Measurements from ENCODE around the gene HPCAL1. TPM values are rescaled to one million over a fixed set of nuclear protein-coding genes. Genes with fewer than 3 reads are reported as not detected.

Gene HPCAL1
- total RNA-seq, 1 donor from 2014 or later = 9.0 TPM

DNA sequence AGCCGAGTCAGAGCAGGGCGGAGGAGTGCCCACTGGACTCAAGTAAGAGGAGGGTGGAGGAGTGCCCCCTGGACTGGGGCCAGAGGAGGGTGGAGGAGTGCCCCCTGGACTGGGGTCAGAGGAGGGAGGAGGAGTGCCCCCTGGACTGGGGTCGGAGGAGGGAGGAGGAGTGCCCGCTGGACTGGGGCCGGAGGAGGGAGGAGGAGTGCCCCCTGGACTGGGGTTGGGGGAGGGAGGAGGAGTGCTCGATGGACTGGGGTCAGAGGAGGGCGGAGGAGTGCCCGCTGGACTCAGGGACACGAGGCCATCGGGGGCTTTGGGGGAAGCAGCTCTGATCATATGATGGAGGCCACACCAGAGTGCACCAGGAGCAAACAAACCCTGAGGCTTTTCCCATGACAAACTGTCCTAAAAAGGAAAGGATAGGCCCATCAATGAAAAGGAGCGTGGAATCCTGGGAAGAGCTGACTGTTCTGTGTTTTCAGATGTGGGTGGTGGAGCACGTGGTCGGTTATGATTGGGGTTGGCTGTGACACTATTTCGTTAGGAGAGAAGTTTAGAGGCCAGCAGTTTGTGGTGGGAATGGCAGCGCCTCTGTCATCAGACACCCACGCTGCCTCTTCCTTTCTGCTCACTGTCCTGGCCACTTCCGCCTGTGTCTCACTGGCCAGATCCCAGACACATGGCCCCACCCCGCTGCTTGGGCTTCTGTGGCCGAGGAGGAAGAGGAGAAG is 24.5 kb upstream of the HPCAL1 start:
- no peaks in the 10 kb centered on the region for H3K36me3 ChIP-seq (ENCODE audit: control insufficient read depth, insufficient read depth, low read length)
- DNase-seq (ENCODE audit: low read depth) = no peak

DNA sequence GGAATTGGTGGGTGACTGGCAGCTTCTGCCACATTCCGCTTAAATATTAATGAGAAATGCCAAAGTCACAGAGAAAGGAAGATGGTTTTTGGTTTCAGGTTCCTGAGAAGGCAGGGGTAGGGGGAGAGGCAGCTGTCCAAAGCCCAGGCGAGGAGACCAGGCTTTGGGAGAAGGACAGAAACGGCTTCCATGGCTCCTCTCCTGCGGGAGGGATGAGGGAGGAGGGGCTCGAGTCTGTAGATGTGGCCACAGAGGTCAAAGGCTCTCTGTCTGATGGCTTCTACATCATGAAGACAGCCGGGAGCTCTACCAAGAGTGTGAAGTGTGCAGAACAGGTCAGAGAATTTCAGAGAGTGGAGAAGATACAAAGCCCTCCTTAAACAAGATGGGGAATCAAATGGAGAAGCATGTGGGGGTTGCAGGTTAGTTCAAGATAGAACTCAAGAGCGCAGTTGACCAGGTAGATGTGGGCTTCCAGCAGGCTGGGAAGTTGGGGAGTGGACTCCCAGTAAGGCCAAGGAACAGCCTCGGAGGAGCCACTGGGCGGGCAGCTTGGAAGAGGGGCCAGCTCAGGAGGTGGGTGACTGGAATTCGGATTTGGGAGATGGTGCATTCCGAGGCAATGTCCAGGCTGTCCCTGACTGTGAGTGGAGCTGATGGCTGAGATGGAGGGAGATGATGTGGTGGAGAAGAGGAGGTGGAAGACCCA is 23.8 kb upstream of the HPCAL1 start:
- DNase-seq (ENCODE audit: low read depth) = no peak
- H3K27me3 ChIP-seq (ENCODE audit: control insufficient read depth, insufficient read depth, low read length) = no peaks in the 10 kb centered on the region
- TF ChIP-seq, protein P1, sequence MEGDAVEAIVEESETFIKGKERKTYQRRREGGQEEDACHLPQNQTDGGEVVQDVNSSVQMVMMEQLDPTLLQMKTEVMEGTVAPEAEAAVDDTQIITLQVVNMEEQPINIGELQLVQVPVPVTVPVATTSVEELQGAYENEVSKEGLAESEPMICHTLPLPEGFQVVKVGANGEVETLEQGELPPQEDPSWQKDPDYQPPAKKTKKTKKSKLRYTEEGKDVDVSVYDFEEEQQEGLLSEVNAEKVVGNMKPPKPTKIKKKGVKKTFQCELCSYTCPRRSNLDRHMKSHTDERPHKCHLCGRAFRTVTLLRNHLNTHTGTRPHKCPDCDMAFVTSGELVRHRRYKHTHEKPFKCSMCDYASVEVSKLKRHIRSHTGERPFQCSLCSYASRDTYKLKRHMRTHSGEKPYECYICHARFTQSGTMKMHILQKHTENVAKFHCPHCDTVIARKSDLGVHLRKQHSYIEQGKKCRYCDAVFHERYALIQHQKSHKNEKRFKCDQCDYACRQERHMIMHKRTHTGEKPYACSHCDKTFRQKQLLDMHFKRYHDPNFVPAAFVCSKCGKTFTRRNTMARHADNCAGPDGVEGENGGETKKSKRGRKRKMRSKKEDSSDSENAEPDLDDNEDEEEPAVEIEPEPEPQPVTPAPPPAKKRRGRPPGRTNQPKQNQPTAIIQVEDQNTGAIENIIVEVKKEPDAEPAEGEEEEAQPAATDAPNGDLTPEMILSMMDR (IDR thresholded peaks at IDR 0.05; ENCODE audit: insufficient read depth, low read length, severe bottlenecking) = no peak
- no peak for FAIRE-seq
- no peak overlapping the region for H3K4me3 ChIP-seq (ENCODE audit: low read depth, low read length)
- H3K36me3 ChIP-seq (ENCODE audit: control insufficient read depth, insufficient read depth, low read length) = no peaks in the 10 kb centered on the region

More for the DNA sequence above, 24.5 kb upstream of the HPCAL1 start:
- FAIRE-seq = no peak
- TF ChIP-seq, protein P1 (IDR thresholded peaks at IDR 0.05; ENCODE audit: insufficient read depth, low read length, severe bottlenecking) = no peak
- H3K27me3 ChIP-seq (ENCODE audit: control insufficient read depth, insufficient read depth, low read length) = no peaks in the 10 kb centered on the region
- H3K4me3 ChIP-seq (ENCODE audit: low read depth, low read length) = no peak overlapping the region

DNA sequence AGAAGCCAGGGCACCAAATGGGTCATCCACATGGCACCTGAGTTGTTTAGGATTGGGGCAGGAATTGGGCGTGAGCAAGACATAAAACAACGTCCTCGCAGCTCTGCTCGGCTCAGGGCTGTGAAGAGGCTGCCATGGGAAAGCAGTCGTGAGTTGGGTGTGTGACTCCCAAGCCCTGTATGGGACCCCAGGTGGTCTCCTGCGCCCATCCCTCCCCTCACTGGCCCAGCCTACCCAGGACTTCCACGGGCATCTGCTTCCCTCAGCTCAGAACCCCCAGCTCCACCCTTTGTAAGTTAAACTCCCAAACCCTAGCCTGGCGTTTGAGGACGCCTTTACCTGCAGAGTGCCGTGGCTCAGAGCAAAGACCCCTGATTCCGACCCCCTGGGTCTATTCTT is 23.2 kb upstream of the HPCAL1 start:
- DNase-seq (ENCODE audit: low read depth) = no peak
- no peaks in the 10 kb centered on the region for H3K36me3 ChIP-seq (ENCODE audit: control insufficient read depth, insufficient read depth, low read length)

DNA sequence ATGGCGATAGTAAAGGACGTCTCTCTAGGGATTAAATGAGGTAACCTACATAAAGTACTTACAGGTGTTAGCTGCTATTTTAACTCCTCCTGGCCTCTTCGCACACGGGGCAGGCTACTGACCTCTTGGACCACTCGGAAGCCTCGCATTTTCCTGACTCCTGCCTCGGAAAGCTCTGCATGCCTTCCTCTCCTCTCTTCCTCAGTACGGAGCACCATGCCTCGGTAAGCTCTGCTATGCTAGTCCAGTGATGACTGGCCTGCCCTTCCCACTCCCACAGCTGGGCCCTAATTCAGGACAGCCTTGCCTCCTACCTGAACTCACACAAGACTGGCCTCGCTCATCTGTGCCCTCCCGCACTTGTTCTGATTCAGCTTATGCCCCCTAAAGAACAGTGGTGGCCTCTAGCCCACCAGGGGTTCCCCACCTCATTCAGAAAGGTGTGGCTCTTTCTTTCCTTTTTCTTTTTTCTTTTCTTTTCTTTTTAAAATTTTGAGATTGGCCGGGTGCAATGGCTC is 22.7 kb upstream of the HPCAL1 start:
- H3K4me3 ChIP-seq (ENCODE audit: low read depth, low read length) = no peak overlapping the region
- TF ChIP-seq, protein P1 (IDR thresholded peaks at IDR 0.05; ENCODE audit: insufficient read depth, low read length, severe bottlenecking) = no peak
- FAIRE-seq = no peak
- no peak for DNase-seq (ENCODE audit: low read depth)
- no peaks in the 10 kb centered on the region for H3K36me3 ChIP-seq (ENCODE audit: control insufficient read depth, insufficient read depth, low read length)
- H3K27me3 ChIP-seq (ENCODE audit: control insufficient read depth, insufficient read depth, low read length) = no peaks in the 10 kb centered on the region

More for the DNA sequence above, 23.2 kb upstream of the HPCAL1 start:
- TF ChIP-seq, protein P1 (IDR thresholded peaks at IDR 0.05; ENCODE audit: insufficient read depth, low read length, severe bottlenecking) = no peak
- H3K27me3 ChIP-seq (ENCODE audit: control insufficient read depth, insufficient read depth, low read length) = no peaks in the 10 kb centered on the region
- no peak overlapping the region for H3K4me3 ChIP-seq (ENCODE audit: low read depth, low read length)
- no peak for FAIRE-seq

DNA sequence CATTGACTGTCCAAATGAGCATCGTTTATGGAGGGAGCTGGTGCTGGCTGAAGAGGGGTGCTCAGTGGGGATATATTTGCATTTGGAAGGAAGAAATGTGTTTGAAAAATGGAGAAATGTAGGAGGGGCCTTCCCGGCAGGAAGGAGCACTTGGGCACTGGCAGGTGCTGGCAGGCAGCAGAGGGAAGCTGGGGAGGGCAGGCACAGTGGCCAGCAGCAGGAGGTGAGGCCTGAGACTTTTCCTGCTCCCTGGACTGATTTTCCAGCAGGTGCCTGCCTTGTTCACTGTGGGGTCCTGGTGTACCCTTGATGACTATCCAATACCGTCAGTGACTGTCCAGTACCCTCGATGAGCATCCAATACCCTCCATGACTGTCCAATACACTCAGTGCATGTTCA is 20.8 kb upstream of the HPCAL1 start:
- TF ChIP-seq, protein P1 (IDR thresholded peaks at IDR 0.05; ENCODE audit: insufficient read depth, low read length, severe bottlenecking) = no peak
- Histone ChIP-seq H3K4me3 (ENCODE audit: low read depth, low read length) (no peak overlapping the region), H3K36me3 (ENCODE audit: control insufficient read depth, insufficient read depth, low read length) (no peaks in the 10 kb centered on the region), H3K27me3 (ENCODE audit: control insufficient read depth, insufficient read depth, low read length) (no peaks in the 10 kb centered on the region)
- FAIRE-seq (no peak), DNase-seq (ENCODE audit: low read depth) (no peak)

All from bronchial epithelial cell (primary cell).